GM21360 (cell line): ENCODE measurements around the gene GTF2F2.
"Not testable (repeated sequence)": the region's sequence is repeated elsewhere in the genome, so short reads cannot be mapped to it uniquely, and the experiment has no call there.

Source experiments
- ATAC-seq: cut with Tn5 transposase; IDR thresholded peaks from one replicate; pipeline ENCODE4 v1.9.1; 2021; ENCODE audit warnings: mild to moderate bottlenecking, moderate library complexity; ENCODE audit not compliant: unreplicated experiment

GTF2F2 gene

DNA sequence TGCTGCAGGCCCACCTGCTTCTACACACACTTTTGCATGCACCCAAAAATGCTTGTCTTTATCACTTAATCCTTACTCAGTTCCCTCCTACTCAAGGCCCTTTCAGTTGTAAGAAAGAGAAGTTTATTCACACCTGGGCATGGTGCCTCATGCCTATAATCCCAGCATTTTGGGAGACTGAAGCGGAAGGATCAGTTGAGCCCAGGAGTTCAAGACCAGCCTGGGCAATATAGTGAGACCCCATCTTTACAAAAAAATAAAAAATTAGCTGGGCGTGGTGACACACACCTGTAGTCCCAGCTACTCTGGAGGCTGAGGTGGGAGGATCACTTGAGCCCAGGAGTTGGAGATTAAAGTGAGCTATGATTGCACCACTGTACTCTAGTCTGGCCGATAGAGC is 178.2 kb downstream of the GTF2F2 start:
- ATAC-seq = not testable (repeated sequence)

DNA sequence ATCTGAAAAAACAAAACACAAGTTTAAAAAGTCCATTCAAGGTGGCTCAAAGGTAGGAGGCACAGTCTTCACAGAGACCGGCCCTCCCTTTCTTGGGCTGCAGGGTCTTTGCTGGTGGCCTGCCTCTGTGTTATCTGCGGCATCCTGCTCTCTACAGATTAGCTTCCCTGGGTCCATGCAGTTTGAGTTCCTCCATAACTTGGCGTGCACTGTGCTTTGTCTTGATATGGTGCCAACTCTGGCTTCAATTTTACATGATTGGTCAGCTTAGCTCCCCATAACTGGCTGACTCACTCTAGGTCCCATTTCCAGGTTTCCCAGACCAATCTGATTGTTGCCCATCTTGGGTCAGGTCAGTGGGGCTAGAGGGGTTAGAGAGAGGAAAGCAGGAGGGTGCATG is 178.9 kb downstream of the GTF2F2 start:
- no peak for ATAC-seq

DNA sequence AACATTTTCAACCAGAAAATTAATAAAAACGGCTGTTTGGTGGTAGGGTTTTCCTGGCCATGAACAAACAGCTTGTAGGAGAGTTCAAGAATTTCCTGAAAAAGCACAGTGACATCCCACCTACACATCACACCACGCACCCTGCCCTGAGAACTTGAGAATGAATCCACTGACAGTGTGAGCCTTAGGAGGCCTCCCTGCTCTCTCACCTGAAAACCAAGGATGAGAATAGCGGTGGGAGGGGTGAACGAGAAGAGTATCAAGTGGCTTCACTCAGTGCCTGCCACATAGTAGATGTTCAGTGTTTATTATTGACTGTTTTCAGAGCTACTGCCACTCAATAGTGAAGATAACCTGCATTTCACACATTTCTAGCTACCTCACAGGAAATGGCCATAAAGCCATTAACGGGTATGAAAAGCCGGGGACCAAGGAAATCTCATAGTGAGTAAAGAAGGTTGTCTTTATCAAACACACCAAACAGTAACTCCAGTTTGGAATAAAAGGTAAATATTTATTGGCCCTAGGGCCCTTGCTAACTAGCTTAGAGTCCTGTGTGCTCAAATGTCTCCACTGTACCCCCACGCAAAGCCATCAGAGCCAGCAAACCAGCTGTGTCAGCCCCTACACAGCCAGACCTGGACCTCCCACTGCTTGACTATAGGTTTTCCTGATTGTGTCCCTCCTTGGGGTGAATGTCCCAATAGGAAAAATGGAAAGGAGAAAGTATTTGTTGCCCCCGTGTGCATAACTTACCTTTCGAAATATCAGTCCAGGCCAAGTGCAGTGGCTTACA is 180.1 kb downstream of the GTF2F2 start:
- no peak for ATAC-seq

DNA sequence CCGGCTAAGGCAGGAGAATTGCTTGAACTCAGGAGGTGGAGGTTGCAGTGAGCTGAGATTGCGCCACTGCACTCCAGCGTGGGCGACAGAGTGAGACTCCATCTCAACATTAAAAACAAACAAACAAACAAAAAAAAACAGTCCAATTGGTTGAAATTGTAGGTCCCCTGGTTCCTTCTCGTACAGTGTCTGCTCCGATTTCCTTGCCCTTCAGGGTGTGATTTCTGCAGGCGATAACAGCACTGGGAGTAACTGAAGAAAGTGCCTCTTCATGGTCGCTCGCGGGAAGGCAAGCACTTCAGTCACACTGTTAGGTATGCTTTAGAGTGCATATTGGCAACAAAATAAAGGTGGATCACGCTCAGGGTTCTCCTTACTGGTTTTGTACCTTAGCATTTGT is 181.0 kb downstream of the GTF2F2 start:
- ATAC-seq = no peak

DNA sequence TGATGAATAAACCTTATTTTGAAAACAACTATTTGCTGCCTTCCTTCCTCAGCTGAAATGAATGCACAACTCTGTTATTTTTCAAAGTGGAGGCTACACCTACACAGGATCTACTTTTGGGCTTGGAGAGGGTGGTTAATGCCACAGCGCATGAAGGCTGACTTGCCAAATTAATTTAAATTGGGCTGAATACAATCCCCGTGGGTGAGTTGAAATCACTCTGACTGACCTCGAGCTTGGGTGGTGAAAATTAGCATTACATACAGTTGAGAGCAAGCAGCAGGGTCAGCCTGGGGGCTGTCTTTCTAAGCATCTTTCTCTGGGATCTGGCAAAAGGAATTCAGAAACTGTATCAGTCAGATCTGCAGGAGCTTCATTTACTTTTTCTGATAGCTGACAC is 182.2 kb downstream of the GTF2F2 start:
- ATAC-seq = no peak

DNA sequence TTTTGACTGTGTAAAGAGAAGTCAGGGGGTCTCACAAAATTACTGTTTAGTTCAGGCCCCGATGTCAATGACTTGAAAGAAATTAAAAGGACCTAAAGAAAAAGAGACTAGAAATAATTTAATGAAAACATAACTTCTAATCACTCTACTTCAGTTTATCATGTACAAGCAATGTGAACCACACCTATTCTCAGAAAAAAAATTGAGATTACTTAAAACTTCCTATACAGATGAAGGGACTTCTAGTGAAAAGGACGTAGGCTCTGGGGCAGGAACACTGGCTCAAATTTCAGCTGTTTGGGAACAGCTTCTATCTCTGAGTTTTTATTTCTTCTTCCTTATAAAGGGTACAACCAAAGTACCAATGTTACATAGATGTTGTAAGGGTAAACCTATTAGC is 182.7 kb downstream of the GTF2F2 start:
- no peak for ATAC-seq

DNA sequence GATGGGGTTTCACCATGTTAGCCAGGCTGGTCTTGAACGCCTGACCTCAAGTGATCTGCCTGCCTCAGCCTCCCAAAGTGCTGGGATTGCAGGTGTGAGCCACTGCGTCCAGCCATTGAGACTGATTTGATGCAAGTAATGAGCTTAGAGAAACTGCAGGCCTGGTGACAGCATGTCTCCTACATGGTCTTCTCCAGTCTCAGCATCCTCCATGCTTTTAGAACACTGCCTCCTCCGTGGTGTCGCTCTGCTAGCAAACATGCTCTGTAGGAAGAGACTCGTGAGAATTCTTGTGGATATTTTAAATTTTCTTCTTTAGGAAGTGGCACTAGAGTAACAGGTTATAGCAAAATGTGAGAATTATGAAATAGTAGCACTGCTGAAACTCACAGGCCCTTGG is 183.6 kb downstream of the GTF2F2 start:
- no peak for ATAC-seq

DNA sequence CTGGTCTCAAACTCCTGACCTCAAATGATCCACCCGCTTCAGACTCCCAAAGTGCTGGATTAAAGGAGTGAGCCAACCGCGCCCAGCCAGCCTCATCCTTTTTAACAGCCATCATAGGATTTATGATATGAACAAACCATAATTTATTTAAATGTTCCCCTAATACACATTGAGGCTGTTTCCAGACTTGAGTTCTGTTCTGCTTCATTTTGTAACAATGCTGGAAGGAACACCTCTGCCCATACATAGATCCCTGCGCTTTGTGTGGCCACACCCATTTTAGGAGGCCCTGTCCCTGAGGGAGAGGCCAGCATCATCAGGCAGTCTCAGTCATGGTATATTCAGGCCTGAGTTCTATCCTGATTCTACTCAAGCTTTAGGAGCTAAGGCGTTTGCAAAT is 184.8 kb downstream of the GTF2F2 start:
- no peak for ATAC-seq

DNA sequence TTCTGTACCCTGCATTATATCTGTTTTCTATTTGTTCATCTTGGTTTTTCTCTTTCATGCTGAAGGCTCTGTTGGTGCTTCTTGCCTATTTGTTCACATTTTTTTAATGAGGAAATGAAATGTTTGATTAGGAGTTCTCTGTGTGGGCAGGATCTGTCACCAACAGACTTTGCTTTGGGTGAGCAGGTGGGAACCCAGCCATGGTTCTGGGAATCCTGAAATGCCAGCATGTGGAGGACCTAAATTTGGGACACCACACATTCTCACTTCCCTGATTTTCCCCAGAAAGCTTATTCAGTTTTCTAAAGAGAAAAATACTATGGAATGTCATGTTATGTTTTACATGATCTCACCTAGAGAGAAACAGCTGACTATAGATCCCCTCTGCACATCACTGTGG is 186.7 kb downstream of the GTF2F2 start:
- no peak for ATAC-seq

DNA sequence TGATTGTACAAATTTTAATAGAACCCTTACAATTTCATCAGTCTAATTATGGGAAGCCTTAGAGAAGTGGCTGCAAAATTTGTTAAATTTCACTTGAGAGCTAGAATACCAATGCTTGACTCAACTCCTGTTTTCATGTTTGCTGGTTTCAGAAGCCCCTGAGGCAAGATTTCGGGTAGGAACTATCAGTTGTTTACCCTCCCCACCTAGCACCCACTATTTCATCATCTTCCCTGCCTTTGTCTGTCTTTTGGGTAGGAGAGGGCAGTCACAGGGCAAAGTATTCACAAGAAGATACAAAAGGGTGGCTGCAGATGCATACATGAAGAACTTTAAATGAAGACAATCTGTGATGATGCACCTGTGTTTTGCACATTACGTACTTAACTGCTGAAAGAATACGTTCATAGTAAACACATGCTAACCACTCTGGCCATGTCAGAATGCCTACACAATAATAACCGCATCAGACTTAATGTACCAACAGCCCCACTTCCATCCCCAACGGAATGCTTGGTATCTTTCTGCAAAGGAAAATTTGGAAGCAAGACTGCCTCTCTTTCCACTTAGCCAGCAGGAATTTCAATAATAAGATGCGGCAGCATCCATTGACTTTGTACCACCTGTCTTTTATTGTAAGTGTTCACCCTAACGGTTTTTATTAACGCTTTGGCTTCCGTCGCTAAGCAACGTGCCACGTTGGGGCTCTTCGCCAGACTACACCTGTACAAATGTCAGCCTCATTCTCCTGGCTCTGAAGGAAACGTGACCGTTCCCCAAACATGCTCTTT is 190.2 kb downstream of the GTF2F2 start:
- ATAC-seq = no peak

DNA sequence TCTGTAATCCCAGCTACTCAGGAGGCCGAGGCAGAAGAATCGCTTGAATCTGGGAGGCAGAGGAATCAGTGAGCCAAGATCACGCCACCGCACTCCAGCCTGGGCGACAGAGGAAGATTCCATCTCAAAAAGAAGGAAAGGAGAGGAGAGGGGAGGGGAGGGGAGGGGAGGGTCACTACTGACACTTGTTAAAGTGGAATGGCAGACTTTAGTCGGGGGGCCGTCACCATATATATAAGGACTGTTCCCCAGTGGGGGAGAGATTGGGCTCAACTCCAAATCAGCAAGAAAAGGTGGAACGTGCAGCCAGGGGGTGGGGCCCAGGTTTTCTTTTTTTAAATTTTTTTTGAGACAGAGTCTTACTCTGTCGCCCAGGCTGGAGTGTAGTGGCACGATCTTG is 194.5 kb downstream of the GTF2F2 start:
- no peak for ATAC-seq

DNA sequence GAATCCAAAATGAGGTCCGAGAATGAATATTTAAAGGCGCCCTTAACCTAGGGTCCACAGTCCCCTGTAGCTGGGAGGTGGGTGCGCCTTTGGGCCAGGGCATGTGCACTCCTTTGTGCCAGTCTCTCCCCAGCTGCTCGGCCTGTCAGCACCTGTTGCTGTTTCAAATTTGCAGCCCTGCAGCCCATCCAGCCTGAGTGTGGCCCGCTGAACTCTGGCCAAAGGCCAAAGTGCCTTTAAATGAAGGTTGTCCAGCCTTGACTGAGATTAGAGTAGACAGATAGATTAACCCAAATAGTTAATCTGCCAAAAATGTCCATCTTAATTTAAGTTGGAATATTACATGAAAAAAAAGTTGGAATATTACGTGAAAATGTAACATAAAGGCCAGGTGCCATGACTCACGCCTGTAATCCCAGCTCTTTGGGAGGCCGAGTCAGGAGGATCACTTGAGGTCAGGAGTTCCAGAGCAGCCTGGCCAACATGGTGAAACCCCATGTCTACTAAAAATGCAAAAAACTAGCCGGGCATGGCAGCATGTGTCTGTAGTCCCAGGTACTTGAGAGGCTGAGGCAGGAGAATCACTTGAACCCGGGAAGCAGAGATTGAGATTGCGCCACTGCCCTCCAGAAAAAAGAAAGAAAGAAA is 195.3 kb downstream of the GTF2F2 start:
- no peak for ATAC-seq

DNA sequence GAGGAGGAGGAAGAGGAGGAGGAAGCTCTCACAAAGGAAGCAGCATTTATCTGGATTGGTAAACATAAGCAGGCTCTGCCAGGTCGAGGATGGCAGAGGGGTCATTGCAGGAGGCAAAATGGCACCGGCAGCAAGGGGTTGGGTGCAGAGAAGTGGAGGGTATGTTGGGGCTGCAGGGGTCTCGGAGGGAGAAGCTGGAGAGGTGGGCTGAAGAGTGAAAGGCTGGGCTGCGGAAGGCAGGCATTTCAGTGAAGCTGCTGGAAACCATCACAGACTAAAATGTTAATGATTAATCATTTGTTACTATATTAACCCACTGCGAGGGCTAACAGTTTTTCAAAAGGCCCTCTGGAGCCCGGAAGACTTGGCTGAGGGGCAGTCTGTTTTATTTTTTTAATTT is 196.0 kb downstream of the GTF2F2 start:
- ATAC-seq = no peak

DNA sequence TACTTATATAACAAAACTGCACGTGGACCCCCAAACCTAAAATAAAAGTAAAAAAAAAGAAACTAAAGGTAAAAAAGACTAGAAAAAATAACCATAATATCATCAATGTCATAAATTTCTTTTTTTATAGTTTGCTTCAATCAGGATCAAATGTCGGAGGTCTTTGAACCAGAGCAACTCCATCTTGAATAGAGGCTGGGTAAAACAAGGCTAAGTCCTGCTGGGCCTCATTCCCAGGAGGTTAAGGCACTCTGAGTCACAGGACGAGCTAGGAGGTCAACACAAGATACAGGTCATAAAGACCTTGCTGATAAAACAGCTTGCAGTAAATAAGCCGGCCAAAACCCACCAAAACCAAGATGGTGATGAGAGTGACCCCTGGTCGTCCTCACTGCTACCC is 196.7 kb downstream of the GTF2F2 start:
- ATAC-seq = no peak

DNA sequence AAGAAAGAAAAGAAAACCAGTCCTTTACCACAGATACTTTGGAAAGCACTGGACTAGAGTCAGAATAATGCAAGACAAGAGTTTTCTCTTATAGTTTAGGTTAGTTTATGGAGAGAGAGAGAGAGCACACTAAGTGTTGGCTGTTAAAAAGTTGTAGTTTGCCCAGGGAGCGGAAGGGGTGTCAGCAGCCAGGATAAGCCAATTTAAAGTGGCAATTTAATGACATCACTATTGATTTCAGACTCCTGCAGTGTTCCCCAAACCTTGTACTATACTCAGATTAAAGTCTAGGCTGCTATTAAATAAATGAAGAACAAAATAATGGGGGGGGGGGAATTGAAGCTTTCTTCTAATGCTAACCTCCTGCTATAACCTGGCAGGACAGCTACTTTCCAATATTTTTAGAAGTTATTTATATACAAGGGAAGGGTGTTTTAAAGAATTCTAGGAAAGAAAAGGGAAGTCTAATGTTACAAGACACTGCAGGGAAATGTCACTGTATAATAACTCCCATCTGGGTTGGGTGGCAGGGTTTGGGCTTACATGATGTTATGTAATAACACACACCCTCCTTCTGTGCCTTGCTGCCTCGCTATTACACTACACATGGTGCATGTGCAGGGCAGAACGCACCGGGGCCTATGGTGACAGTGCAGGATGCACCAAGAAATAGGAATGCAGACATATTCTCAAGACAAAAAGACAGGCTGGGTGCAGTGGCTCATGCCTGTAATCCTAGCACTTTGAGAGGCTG is 200.7 kb downstream of the GTF2F2 start:
- ATAC-seq = no peak

DNA sequence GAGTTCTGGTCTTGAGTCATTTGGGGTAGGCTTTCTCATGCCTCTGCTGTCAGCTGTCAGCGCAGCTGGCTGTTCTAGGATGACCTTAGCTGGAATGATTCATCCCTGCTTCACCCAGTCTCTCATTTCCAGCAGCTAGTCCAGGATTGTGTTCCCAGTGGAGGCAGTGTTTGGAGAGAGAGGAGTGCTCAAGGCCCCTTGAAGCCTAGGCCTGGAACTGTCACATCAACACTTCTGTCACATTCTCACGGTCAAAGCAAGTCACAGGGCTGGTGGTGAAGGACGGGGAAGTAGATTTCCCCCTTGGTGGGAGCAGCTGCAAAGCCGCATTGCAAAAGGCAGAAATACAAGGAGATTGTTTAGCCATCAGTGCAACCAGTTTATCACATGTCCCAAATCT is 205.5 kb downstream of the GTF2F2 start:
- ATAC-seq = no peak

DNA sequence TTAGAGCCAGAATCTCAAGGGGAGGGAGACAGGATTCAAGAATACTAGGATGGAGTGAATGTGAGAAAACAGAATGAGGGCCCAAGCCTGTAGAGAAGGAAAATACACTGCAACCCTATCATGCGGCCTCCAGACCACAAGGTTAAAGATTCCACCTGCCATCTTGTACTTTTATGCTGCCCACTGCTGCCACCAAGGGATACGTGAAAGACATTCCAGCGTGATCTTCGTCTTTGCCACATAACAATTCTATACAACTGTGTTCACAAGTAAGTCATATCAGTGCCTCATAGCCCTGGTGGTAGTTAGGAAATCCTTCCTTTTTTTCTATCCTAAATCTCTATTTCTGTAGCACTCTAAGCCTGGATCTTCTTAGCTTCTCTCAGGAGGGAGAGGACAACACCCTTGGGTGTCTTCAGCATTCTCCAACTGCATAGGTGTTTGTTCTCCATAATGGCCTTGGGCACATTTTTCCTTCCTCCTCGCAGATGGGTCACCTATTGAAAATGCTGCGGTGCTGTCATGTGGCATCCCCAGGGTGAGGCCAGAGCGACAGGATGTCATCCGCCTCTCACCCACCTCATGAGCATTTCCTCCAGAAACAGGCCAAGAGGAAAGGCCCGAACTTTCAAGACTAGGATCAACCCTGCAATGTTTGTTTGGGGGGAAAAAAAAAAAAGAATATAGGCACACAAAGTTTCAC is 207.1 kb downstream of the GTF2F2 start:
- no peak for ATAC-seq

DNA sequence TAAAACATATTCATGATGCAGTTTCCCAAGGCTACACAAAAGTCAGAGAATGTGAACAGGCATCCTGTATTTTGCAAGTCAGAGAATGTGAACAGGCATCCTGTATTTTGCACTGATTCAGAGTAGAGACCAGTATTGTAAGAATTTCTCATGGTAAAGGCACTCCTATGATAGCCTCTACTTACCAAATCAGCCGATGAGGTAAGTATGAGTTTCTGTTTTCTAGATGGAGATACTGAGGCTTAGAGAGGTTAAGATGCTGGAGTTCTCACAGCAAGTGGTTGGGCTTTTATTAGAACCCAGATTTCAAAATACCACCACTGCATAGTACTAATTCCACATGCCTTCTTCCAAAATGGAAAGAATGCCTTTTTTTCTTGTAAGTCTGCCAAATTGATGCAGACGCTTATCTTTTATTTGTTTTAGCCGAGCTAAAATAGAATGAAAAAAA is 208.4 kb downstream of the GTF2F2 start:
- ATAC-seq = no peak

DNA sequence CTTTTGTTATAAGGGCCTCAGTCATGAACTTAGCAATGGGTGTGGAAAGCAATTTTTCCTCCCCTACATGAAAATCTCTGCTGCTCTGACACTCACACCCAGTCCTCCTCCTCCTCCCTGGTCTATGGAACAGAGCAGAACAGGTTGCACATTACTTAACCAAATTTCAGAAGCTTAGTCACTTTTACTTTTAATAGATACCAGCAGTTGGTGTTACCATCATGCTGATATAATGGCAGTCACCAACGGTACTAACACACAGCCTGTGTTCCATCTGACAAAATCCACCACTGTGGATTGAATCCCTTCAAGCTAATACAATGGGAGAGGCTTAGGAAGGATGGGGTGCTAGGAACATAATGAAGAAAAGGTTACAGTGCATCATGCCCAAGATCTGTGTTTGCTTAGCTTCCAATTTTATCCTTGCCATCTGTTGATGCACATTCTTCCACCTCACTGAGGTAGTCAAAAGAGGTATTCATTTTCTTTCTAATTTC is 210.9 kb downstream of the GTF2F2 start:
- ATAC-seq = no peak

DNA sequence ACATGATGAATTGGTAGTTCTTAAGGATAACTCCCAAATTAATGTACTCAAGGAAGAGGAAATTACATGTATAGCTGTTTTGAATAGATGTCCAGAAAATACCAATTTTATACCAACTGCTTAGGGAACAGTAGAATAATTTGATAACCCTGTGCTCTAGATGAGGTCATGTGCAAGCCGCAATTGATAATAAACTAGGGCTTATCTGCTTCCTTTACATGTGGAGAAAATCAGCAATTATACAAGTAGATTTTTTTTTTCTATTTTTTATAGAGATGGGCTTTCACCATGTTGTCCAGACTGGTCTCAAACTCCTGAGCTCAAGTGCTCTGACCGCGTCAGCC is 211.4 kb downstream of the GTF2F2 start:
- no peak for ATAC-seq
